EH (cell line): Measurements from ENCODE around the gene SRGAP2C.
"Not testable (repeated sequence)": the region's sequence is repeated elsewhere in the genome, so short reads cannot be mapped to it uniquely, and the experiment has no call there.

ENCODE experiments used
- DNase-seq: peaks from one replicate; pipeline ENCODE4 v3.0.0-alpha.2; 2015; ENCODE audit warnings: low read depth

Gene SRGAP2C

DNA sequence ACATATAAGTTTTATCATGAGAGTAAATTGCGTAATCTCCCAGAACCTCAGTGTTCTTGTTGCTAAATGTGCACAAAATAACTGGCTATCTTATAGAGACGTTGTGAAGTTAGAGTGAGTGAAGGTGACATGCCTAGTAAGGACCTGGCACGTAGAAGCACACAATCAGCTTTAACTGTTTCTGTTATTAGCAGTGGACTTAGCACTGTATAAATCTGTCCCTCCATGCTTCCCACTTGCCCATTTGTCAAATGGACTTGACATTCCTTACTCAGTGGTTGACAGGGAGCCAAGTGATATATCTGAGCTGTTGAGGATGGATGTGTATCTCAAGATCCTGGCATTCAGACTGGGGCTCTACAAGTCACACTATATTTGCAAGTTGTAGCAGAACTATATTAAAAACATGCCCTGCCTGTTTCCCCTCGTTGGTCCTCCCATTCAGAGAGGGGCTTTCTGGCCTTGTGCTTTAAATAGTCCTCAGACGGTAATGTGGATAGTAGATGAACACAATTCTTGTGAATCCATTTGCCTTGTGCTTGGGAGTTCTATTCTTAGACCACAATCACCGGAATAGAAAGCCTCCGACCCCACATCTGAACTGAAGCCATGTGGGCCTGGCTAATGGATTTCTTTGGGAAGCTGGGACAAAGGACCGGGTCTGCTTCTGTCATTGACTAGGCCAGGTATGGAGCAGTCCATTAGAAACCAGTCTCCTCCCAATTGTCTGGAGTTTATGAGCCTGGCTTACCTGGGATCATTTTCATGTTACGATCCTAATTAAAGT, 43.0 kb downstream of the SRGAP2C start:
- DNase-seq: not testable (repeated sequence)

DNA sequence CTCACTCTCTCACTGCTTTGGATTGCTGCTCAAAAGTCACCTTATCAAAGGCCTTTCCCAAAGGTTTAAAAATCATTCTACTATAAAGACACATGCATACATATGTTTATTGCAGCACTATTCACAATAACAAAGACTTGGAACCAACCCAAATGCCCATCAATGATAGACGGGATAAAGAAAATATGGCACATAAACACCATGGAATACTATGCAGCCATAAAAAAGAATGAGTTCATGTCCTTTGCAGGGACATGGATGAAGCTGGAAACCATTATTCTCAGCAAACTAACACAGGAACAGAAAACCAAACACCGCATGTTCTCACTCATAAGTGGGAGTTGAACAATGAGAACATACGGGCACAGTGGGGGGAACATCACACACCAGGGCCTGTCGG, 45.9 kb downstream of the SRGAP2C start:
- DNase-seq: not testable (repeated sequence)

DNA sequence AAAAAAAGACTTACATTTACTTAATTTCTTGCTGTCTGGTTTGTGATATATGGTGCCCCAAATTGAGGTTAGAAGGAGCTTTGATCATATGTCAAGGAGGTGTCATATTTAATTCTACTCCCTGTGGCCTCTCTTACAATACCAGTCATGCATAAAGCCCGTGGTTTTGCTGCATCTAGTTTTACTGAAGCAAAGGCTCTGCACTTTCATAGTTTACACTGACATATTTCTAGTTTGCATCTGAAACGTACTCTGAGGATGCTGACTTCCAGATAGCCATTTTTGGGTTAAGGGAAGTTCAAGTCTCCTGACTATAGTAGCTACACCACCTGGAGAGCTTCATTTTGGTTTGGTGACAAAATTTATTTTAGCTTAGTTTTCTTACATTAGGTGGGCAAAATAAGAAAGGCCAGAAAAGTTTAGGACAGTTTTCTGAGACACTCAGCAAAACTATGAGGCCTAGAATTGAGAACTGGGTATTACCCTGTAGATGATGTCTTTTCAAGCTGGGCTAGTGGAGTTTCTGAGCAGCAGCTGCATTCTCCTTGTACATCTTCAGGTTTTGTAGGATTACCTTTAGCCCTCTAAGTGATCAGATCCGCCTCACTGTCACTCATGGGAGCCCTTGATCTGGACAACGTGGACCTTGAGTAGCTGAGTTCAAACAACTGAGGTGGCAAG, 47.8 kb downstream of the SRGAP2C start:
- DNase-seq: not testable (repeated sequence)

DNA sequence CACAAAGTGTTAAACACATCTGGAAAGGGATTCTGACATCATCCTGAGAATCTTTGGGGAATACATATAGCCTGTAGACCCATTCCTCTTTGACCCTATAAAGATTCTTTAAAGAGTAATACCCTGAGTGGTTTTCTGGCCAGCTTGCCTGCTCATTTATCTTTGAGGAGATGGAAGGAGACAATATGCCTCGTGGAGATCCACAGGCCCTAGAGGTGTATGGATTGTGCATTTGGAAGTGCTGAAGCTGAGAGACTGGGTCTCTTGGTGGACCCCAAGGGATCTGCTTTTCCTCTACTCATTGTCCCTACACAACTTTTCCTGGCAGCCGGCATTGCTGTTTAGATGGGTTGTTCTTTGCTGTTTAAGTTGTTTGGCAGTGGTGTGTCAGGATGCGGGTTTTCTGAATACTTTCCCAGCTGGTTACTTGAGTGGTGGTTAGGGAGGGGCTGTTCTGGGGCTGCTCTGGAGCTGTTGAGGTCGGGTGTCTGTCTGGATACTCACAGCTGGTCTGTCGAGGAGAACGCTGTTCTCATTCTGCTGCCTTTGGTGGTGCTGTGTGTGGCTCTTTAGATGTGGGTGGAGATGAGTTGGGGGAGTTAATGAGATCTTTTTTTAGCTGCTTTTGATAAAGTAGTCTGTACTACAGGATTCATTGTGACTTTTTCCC, 49.5 kb downstream of the SRGAP2C start:
- DNase-seq: not testable (repeated sequence)

DNA sequence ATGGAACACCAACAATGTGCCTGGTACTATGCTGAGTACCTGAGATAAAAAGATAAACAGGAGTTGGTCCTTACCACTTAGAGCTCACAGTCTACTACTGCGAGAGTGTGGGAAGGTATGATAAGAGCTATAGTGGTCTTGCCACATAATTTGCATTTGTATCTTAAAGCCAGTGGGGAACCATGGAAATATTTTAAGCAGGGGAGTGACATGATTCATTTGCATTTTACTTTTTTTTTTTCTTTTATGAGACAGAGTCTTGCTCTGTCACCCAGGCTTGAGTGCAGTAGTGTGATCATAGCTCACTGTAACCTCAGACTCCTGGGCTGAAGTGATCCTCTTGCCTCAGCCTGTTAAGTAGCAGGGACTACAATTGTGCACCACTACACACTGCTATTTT, 53.6 kb downstream of the SRGAP2C start:
- not testable (repeated sequence) for DNase-seq

DNA sequence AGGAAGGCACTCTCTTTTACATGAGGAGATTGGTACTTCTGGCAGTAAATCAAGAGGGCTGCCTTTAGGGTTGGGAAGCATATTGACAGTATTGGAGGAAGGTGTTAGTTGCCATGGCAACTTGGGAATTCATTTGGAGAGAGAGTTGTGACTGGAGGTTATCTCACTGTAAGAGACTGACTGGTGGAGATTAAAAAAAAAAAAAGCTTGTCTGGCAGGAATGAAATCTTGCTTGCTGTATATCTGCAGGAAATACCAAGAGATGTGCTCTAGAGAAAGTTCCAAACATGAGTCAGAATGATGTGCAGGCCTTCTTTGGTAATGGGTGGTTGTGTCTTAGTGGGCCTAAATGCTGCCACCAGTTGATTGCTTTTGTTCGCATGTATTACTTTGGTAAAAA, 59.1 kb downstream of the SRGAP2C start:
- not testable (repeated sequence) for DNase-seq

DNA sequence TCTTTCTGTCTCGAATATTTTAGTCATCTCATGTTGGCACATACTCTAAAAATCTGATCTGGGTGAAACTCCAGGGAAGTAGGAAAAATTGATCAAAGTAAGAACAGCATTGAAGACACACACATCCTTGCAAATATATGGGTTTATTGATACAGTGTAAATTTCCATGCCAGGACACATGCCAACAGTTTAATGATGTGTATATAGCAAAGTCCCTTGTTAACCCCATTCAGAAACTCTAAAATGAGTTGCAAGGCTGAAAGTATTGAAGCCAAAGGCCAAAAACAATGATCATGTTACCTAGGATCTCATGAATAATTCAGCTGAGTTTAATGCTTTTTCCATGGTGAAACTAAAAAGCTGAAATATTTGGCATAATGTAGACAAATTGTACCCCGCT, 61.6 kb downstream of the SRGAP2C start:
- not testable (repeated sequence) for DNase-seq

DNA sequence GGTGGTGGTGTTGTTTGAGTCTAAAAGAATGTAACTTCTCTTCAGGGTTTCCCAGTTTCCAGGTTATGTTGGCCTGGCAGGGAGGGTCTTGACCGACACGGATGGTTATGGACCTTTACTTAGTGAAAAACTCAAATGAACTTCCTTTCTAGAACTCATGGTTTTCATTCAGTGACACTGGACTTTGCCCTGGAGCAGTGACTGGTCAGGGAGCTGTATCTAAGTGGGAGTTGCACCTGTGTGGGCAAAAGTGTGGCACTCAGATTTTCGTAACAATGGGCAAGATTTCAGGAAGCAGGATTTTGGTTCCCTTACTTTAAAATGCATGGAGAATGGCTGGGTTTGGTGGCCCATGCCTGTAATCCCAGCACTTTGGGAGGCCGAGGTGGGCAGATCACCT, 67.9 kb downstream of the SRGAP2C start:
- DNase-seq: not testable (repeated sequence)

DNA sequence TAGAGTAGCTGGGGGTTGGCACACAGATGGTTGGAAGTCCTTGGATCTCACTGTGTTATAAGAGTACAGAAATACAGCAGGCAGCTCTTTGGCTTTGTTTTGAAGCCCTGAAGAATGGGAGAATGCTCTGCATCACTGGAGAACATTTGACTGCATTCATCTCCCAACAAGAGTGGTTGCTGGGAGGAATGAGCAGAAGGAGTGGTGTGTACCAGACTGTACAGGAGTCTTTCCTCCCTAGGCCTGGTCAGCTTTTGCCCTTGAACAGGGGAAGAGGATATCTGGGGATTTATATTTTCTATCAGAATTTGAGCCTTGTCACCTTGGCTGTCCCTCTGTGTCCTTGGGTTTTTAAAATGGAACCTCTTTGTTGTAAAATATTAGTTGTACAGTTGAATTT, 69.8 kb downstream of the SRGAP2C start:
- not testable (repeated sequence) for DNase-seq

DNA sequence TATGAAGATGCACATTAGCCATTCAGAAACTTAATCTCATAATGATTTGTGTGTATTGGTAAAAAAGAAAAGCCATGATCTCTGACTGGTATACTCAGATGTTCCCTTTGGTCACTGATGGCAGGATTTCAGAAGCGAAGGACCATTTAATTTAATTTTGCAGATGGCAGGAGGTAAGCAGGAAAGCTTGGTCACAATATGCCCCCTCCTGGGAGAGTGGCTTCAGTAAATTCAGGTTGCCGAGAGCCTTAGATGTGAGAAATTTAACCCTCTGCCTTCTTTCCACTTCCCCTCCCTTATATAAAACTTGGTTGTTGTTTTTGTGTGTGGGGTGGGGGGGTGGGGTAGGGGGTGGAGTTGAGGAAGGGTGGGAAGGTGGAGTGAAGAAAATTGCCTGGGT, 72.9 kb downstream of the SRGAP2C start:
- not testable (repeated sequence) for DNase-seq

DNA sequence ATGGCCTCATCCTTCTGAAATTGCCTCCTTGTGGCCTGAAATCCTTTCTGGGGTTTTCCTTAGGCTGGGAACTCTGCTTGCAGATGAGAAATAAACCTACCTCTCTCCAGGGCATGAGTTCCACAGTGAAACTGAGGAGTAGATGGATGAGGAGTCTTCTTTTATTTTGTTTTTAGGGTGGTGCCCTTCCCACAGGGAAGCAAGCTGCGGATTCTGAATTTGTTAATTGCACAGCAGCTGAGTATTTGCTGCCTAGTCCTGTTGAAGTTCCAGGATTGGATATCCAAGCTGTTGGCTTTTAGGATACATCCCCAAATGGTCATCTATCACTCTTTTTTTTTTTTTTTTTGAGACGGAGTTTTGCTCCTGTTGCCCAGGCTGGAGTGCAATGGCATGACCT, 73.4 kb downstream of the SRGAP2C start:
- not testable (repeated sequence) for DNase-seq

DNA sequence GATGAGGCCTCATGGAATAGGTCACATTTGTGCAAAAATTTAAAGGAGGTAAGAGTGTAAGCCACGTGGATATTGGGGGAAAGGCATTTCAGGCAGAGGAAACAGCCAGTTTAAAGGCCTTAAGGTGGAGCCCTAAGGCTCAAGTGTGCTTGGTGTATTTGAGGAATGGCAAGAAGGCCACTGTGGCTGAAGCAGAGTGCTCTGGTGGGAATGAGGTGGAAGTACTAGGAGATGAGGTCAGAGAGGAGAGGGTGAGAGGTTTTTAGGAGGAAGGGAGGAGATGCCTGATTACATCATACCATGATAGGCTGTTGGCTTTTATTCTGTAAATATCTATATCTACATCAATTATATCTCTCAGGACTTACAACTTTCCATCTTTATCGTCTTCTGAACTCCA, 75.4 kb downstream of the SRGAP2C start:
- DNase-seq: peak; percentile 18

DNA sequence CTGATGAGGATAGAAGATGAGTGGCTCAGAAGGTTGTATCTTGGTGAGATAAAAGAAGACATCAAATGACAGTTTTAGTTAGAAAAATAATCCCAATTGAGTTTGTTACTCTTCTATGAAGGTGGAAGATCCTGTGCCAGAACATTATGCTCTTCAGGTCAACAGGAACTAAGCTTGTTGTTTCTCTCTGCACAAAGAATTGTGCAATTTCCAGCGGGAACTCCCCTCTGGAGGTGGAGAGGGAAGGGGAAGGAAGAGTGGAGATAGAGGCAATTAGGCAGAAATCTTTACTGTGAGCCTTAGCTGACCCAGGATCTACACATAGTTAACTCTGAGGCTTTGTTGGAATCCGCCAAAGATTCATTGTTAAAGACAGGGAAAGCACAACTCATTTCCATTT, 77.4 kb downstream of the SRGAP2C start:
- not testable (repeated sequence) for DNase-seq

DNA sequence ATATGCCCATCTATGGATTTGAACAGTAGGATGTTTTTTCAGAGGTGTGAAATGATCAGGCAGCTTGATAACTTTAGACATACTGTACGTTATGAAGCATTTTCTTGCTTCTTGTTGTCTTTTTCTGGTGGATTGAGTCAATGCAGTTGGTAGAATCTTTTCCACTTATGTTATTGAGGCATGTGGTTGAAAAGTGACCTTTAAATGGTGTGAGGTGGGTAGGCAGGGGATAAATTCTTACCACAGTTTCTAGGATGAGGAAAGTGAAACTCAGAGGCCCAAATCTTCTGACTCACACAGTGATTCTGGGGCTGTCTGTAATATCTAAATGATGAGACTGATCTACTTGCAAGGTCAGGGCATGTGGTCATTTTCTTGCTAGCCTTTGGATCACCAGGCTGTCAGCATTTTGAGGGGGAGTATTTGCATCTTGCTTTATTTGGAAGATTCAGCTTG, 79.0 kb downstream of the SRGAP2C start:
- peak; percentile 70 for DNase-seq

DNA sequence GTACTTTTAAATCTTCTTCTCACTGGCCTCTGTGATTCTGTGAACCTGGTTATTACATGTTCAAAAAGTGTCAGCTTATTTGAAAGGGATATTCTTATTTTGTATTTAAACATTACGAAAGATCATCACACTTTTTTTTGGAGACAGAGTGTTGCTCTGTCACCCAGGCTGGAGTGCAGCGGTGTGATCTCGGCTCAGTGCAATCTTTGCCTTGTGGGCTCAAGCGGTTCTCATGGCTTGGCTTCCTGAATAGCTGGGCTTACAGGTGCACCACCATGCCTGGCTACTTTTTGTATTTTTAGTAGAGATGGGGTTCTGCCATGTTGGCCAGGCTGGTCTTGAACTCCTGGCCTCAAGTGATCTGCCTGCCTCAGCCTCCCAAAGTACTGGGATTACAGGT, 82.3 kb downstream of the SRGAP2C start:
- DNase-seq: not testable (repeated sequence)

DNA sequence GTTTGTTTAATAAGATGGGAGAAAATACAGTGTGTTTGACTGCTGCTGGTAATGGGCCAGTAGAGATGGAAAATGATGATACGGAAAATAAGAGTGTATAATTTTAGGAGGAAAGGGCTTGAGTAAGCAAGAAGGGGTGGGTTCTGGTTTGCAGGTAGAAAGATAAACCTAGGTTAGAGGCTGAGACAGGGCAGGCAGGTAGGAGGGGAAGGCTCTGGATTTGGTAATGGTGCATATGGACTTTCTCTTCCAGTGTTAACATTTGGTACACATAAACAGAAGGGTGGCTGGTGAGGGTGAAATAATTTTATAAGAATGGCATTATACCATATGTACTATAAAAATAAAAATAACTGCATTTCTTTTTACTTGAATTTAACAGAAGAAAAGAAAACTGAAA, 84.5 kb downstream of the SRGAP2C start:
- DNase-seq: not testable (repeated sequence)

DNA sequence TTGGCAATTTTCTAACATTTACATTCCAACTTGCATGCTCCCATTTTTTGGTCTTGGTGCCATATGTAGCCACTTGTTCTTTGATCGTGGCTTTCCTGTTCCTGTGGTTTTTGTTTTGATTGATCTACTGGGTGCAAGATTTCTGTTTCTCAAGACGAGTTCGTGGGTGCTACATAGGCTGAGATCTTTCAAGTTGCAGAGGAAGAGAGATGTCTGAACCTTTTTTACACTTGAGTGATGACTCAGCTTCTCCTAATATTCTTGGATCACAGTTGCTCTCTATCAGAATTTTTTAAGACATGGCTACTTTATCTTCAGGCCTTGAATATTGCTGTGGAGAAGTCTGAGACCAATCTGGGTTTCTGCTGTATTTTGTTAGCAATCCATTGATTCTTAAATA, 85.2 kb downstream of the SRGAP2C start:
- DNase-seq: not testable (repeated sequence)

DNA sequence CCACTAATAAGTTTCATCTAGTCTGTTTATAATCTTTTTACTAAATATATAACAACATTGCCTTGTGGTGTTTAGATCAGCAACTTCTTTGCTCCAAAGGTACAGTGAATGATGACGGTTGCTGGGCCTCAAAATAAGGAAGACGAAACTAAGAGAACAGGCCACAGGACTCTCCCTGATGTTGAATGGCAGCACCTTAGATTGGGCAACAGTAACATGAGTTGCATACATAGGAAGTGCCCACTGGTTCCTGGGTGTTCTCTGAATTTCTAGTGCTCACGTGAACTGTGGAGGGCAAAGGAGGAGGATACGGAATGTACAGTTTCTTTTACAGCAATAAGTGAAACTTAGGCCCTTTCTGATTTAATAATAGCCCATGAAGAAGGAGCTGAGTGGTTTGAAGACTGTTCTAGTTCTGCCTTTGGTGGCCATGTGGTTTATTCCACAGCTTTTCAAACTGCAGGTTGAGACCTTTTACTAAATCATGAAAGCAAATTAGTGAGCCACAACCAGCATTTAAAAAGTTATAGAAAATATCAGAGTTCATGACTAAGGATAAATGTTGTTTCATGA, 86.5 kb downstream of the SRGAP2C start:
- DNase-seq: not testable (repeated sequence)

DNA sequence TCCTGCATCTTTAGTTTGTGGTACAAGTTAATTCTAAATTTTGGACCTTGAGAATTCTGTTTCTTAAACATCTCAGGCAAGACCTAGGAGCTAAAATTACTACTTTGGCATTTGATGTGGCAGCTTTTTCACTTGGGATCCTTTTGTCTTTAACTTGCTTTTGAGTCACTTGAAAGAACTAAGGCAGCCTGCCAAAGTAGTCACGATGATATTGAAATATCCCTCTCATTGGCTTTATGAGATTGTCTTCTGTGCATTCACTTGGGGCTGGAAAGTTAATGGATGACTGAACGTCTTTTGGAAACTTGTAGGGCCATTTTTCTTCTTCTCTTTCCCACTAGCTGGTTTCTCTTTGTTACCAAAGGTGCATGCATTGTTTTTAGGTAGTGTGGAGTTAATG, 90.7 kb downstream of the SRGAP2C start:
- peak; percentile 5 for DNase-seq

DNA sequence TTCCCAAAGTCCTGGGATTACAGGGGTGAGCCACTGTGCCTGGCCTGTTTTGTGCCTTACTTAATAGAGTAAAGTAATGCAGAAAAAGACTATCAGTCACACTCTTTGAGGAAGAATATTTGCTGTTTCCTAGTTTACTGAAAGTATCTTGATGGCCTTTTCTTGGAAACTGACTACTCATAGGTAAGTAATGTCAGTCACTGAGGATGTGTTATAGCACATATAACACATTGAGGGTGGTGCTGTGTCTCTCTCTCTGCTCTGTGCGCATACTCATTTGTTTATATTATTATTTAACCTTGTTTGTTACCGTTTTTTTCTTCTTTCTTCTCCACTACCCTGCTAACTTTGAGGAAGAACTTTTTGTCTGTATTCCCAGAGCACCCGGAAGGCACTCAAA, 93.4 kb downstream of the SRGAP2C start:
- not testable (repeated sequence) for DNase-seq

DNA sequence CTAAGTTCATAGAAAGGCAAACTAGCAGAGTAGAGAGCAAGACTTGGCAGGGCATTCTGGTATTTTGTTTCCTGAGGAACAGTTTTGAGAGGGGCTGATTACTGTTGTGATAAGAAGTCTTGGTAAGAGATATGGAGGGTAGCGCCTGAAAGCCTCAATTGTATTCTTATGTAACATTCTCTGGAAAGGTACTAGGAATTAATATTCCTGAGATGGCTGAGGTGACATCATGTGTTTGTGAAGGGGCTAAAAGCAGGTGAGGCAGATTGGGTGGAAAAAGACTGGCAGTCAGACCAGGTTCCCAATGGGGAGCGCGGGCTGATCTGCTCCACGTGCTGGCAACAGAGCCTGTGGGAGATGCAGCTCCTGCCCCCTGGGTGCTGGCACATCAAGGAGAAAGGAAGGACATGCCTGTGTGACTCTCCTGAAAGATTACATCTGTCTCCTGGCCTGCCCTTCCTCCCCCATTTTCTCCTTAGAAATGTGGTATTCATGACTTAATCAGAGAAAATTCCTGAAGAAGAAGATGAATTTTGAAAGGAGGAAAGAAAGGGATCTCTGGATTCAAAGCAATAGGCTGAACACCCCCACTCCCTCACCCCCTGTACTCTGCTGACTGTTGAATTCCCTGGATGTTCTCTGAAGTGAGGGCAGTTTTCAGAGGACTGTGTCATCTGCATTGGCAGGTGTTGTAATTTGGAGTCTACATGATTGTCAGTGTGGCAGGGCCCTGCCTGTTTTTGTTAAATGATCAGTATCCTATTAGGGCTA, 94.2 kb downstream of the SRGAP2C start:
- peak; percentile 59 for DNase-seq

DNA sequence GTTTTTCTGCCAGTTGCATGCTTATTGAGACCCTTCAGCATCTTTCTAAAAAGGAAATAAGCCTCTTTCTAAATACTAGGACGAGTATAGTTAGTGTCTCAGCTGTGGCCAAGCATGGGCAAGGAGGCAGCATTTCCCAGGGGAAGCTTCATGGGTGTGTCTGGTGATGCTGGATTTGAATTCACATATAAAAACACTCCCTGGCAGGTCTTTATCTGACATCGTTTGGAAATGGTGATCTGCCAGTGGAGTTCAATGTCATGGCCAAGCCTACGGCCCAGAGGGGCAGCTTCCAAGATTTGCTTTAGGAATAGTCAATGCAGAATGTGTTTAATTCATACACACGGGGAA, 94.7 kb downstream of the SRGAP2C start:
- not testable (repeated sequence) for DNase-seq
